Uterus (tissue), 4 donors: ENCODE measurements around the gene KCNQ1. TPM values are rescaled to one million over a fixed set of nuclear protein-coding genes. Genes with fewer than 3 reads are reported as not detected.

Source experiments
- DNase-seq, 2 donors: peaks; one replicate each; pipeline ENCODE4 v3.0.0-alpha.2; 2019 to 2020
- H3K27ac ChIP-seq, 2 donors: fragments of 200-600 bp; sonication (generic); 1 replicate in 1 of 2; 2 replicates in 1 of 2; pipeline ENCODE4 v1.5.1; 2016 to 2018
- H3K27me3 ChIP-seq, 2 donors: fragments of 200-600 bp; sonication (generic); one replicate each; pipeline ENCODE4 v1.5.1; 2018 to 2019; ENCODE audit warnings: control low read depth in 1 of 2
- H3K36me3 ChIP-seq, 2 donors: fragments of 200-600 bp; sonication (generic); one replicate each; pipeline ENCODE4 v1.5.1; 2019; ENCODE audit warnings: control low read depth in 1 of 2
- H3K4me1 ChIP-seq, 2 donors: fragments of 200-600 bp; sonication (generic); one replicate each; pipeline ENCODE4 v1.5.1; 2018 to 2019; ENCODE audit warnings: control low read depth in 1 of 2
- H3K4me3 ChIP-seq, 2 donors: fragments of 200-600 bp; sonication (generic); 1 replicate in 1 of 2; 2 replicates in 1 of 2; pipeline ENCODE4 v1.5.1; 2018 to 2019; ENCODE audit warnings: mild to moderate bottlenecking in 1 of 2
- H3K9me3 ChIP-seq, 2 donors: fragments of 200-600 bp; sonication (generic); one replicate each; pipeline ENCODE4 v1.5.1; 2019; ENCODE audit warnings: control low read depth in 1 of 2
- CTCF ChIP-seq, 4 experiments: fragments of 200-600 bp in 2 of 4; fragments of 450-650 bp in 2 of 4; sonication (generic) in 2 of 4; IDR thresholded peaks; one replicate each; pipeline ENCODE4 v1.5.1; 2016 to 2019; ENCODE audit warnings: antibody characterized with exemption in 4 of 4, mild to moderate bottlenecking in 2 of 4, moderate library complexity in 1 of 4
- POLR2A ChIP-seq, 2 donors: fragments of 450-650 bp; IDR thresholded peaks; one replicate each; pipeline ENCODE4 v1.6.1; 2016; ENCODE audit warnings: antibody characterized with exemption in 2 of 2, mild to moderate bottlenecking in 1 of 2, moderate library complexity in 1 of 2
- intact Hi-C: fragments of 100-400 bp; cut with DNase I; formaldehyde crosslinking; loops from one replicate; pipeline ENCODE4 v1.15.1; 2023; ENCODE audit warnings: low total_unique reads
- total RNA-seq, 4 donors: library from RNA; depleted of rRNA in 3 of 4; stranded (reverse); fragments of >200 nt in 3 of 4; gene quantifications; one replicate each; pipeline versions ENCODE4 v1.1.0 to v1.2.4, GENCODE V29; 2014 to 2023
- donor health status: DM: yes; HTN: yes; CAD: no.

KCNQ1 gene
- total RNA-seq, 4 donors from 2014 or later, result 2.6 to 10.4 (median 5.4) TPM

GRCh38 chr11:2562890-2563212 lies 118.0 kb downstream of the KCNQ1 start:
- no peak for DNase-seq
- no peaks in the 10 kb centered on the region for H3K4me1 ChIP-seq
- intact Hi-C loops, result no loop called here
- no peak overlapping the region for H3K4me3 ChIP-seq
- no peaks in the 10 kb centered on the region for H3K36me3 ChIP-seq
- no peaks in the 10 kb centered on the region for H3K9me3 ChIP-seq
- TF ChIP-seq CTCF (IDR thresholded peaks at IDR 0.05) (no peak), POLR2A (IDR thresholded peaks at IDR 0.05) (no peak)
- H3K27ac ChIP-seq, result no peak overlapping the region
- no peaks in the 10 kb centered on the region for H3K27me3 ChIP-seq

DNA sequence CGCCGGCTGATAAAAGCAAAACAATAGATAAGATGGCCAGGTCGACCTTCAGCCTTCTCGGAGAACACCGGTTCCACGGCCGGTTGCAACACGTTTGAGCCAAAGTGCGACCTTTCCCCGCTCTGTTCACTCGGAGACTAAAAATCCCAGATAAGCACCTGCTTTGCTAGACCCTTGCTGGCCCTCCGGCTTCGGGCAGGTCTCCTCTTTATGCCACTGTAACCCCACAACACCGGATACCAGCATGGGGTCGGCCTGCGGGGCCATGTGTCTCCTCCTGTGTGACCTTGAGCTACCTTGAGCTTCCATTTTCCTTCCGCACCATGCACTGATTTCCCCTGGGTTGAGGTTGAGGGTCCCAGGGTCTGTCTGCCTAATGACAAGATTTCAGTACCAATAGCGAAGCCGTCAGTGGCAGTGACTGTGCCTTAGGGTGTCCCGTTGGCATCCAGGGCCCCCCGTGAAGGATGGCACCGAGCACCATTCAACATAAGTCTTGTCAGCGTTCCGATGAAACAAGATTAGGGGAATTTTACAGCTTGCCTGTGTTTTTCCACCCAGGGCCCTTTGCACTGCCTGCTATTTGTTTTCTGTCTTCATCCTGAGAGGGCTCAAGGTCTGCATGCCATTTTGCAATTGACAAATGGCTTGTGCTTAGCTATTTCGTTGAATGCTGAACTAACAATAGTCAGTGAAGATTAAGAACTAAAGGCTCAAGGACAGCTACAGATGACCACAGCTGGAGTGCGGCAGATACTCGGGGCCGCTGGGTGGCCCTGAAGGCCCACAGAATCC lies 118.6 kb downstream of the KCNQ1 start:
- Histone ChIP-seq H3K9me3 (no peaks in the 10 kb centered on the region), H3K27ac (no peak overlapping the region), H3K4me1 (no peaks in the 10 kb centered on the region), H3K4me3 (no peak overlapping the region), H3K36me3 (no peaks in the 10 kb centered on the region), H3K27me3 (no peaks in the 10 kb centered on the region)
- TF ChIP-seq POLR2A (IDR thresholded peaks at IDR 0.05) (no peak), CTCF (IDR thresholded peaks at IDR 0.05) (no peak)
- intact Hi-C loops, result no loop called here
- DNase-seq, result no peak

- TF ChIP-seq CTCF (IDR thresholded peaks at IDR 0.05) (no peak), POLR2A (IDR thresholded peaks at IDR 0.05) (no peak)
- Histone ChIP-seq H3K4me3 (no peak overlapping the region), H3K4me1 (no peaks in the 10 kb centered on the region), H3K9me3 (no peaks in the 10 kb centered on the region), H3K27ac (no peak overlapping the region), H3K27me3 (no peaks in the 10 kb centered on the region), H3K36me3 (no peaks in the 10 kb centered on the region)
- intact Hi-C loops, result no loop called here
- no peak for DNase-seq
These were observed 119.3 kb downstream of the KCNQ1 start for GRCh38 chr11:2564008-2564530.

GRCh38 chr11:2564588-2565425 lies 120.0 kb downstream of the KCNQ1 start:
- H3K36me3 ChIP-seq, result no peaks in the 10 kb centered on the region
- intact Hi-C loops, result no loop called here
- DNase-seq, result no peak

More at GRCh38 chr11:2564588-2565425, 120.0 kb downstream of the KCNQ1 start:
- H3K9me3 ChIP-seq, result no peaks in the 10 kb centered on the region
- H3K4me1 ChIP-seq, result no peaks in the 10 kb centered on the region
- no peaks in the 10 kb centered on the region for H3K27me3 ChIP-seq
- H3K4me3 ChIP-seq, result no peak overlapping the region
- TF ChIP-seq POLR2A (IDR thresholded peaks at IDR 0.05), result no peak
- no peak for TF ChIP-seq CTCF (IDR thresholded peaks at IDR 0.05)
- no peak overlapping the region for H3K27ac ChIP-seq
